Mucosa of descending colon (tissue), 3 donors: Measurements from ENCODE around the gene GDI1. TPM values are rescaled to one million over a fixed set of nuclear protein-coding genes. Genes with fewer than 3 reads are reported as not detected.
"Not testable (repeated sequence)": the region's sequence is repeated elsewhere in the genome, so short reads cannot be mapped to it uniquely, and the experiment has no call there.

ENCODE experiments used
- ATAC-seq: fragments of 200-7000 bp; cut with Tn5 transposase; one replicate; pipeline ENCODE4 v1.9.1; 2020; ENCODE audit warnings: mild to moderate bottlenecking, moderate library complexity
- DNase-seq, 3 donors: peaks; one replicate each; pipeline ENCODE4 v3.0.0-alpha.2; 2020
- H3K36me3 ChIP-seq: fragments of 200-600 bp; one replicate; pipeline ENCODE4 v1.8.0; 2021; ENCODE audit warnings: low read depth, mild to moderate bottlenecking
- H3K4me1 ChIP-seq: fragments of 200-600 bp; one replicate; pipeline ENCODE4 v1.8.0; 2021; ENCODE audit warnings: low read depth, mild to moderate bottlenecking
- H3K4me3 ChIP-seq: fragments of 200-600 bp; one replicate; pipeline ENCODE4 v1.8.0; 2021; ENCODE audit warnings: mild to moderate bottlenecking
- H3K9me3 ChIP-seq: fragments of 200-600 bp; one replicate; pipeline ENCODE4 v1.8.0; 2021; ENCODE audit warnings: mild to moderate bottlenecking
- intact Hi-C, 2 donors: fragments of 100-400 bp; cut with DNase I in 1 of 2; cut with micrococcal nuclease in 1 of 2; formaldehyde crosslinking; loops; one replicate each; pipeline versions ENCODE4 v1.11.0 to v1.11.1; 2022; cut with DNase I, micrococcal nuclease
- total RNA-seq, 3 donors: library from RNA; stranded (reverse); fragmentation: NEBNext Ultra II Directional in 2 of 3; extraction: Animal tissue kit (Norgen Biotek cat#: 25700) in 2 of 3; gene quantifications; one replicate each; pipeline versions ENCODE4 v1.2.1 to v1.2.4, GENCODE V29; 2021 to 2023
- TF ChIP-seq, protein P1 (sequence below): fragments of 200-600 bp; IDR thresholded peaks from one replicate; pipeline ENCODE4 v1.8.0; 2022; ENCODE audit warnings: antibody characterized with exemption, mild to moderate bottlenecking
- donor health status: DM: no; HTN: no; CAD: no; lungs with moderate emphysema.
- donor health status: DM: no; HTN: no; CAD: no.
- donor health status: DM: no; HTN: yes; CAD: no.

Gene GDI1
- total RNA-seq, 3 donors from 2014 or later, result 67.1 to 117 (median 68.1) TPM

DNA sequence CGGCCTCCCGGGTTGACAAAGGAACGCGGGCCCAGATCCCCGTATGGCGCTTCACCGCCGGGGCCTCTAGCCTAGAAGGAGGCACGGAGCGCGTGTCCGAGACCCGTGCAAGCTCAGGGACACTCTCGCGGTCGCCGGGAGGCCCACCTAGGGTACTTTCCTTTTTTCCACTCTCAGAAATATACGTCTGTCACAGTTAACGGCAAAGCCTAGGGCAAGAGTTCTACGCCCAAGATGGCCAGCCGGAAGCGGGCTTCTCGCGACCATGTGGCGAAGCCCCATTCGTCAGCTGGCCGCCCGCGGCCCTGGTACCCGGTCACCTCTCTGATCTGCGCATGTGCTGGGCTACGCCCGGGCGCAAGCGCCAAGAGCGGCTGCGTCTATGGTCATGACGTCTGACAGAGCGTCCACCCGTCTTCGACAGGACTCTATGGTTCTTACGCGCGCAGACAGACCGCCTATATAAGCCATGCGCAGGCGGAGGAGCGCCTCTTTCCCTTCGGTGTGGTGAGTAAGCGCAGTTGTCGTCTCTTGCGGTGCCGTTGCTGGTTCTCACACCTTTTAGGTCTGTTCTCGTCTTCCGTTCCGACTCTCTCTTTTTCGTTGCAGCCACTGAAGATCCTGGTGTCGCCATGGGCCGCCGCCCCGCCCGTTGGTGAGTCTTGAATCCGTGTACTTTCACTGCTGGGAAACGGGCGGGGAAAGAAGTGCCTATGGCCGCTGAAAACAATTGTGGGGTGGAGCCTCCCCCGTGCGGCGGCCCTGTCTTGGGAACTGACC, 38.9 kb upstream of the GDI1 start, which contains the start of gene RPL10:
Gene RPL10, plus strand, starts transcription at position 490 of the 780 bp plus-strand sequence. Its CDS starts 143 bp downstream, at position 633.
- no peaks in the 10 kb centered on the region for H3K36me3 ChIP-seq
- peak within 1 kb of the TSS; percentile 46 for H3K4me3 ChIP-seq
- TF ChIP-seq, protein P1, sequence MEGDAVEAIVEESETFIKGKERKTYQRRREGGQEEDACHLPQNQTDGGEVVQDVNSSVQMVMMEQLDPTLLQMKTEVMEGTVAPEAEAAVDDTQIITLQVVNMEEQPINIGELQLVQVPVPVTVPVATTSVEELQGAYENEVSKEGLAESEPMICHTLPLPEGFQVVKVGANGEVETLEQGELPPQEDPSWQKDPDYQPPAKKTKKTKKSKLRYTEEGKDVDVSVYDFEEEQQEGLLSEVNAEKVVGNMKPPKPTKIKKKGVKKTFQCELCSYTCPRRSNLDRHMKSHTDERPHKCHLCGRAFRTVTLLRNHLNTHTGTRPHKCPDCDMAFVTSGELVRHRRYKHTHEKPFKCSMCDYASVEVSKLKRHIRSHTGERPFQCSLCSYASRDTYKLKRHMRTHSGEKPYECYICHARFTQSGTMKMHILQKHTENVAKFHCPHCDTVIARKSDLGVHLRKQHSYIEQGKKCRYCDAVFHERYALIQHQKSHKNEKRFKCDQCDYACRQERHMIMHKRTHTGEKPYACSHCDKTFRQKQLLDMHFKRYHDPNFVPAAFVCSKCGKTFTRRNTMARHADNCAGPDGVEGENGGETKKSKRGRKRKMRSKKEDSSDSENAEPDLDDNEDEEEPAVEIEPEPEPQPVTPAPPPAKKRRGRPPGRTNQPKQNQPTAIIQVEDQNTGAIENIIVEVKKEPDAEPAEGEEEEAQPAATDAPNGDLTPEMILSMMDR, result no peak
- DNase-seq (peak; percentile 91 to 97 (median 94)), ATAC-seq (peak; percentile 90)
- H3K4me1 ChIP-seq, result peaks cover 4% of the 10 kb centered on the region
- intact Hi-C loops, result no loop called here
- H3K9me3 ChIP-seq, result no peaks in the 10 kb centered on the region

DNA sequence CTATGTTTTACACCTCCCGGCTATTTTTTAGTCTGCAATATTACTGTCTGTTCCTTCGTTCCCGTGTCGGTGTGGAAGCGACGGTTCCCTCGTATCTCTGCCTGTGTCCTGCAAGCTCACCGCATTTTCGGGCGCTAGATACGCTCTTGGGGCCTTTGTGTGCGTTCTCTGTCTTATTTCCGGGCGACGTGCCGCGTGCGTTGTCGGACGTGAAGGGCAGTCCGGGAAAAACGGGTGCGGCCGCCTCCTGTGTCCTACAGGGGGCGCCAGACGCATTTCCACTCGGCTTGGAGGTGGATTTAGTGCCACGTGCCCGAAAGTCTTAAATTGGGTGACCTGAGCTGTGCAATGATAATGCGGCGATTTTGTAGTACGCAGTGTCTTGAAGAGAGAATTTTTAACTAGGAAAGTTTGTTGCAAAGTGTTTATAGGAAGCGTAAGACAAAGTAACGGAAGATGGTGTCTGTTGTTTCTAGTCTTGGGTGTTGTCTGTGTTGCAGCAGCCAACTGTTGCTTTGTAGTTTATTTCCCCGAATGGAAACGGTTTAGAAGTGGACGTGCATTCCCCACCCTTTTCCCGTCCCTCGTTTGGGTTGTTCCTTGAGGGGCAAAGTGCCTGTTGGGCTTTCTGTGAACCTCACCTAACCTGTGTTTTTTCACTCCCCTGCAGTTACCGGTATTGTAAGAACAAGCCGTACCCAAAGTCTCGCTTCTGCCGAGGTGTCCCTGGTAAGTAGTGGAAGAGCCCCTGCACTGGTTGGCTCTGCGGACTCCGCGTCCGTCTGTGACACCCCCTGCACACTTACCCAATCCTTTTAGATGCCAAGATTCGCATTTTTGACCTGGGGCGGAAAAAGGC, 38.1 kb upstream of the GDI1 start:
- Histone ChIP-seq H3K4me3 (peak overlapping the region; percentile 46), H3K36me3 (no peaks in the 10 kb centered on the region), H3K9me3 (no peaks in the 10 kb centered on the region), H3K4me1 (peaks cover 4% of the 10 kb centered on the region)
- intact Hi-C loops, result no loop called here
- ATAC-seq, result peak; percentile 73
- TF ChIP-seq, protein P1, result peak; percentile 73
- DNase-seq, result peak; percentile 88 to 92 (median 91)

DNA sequence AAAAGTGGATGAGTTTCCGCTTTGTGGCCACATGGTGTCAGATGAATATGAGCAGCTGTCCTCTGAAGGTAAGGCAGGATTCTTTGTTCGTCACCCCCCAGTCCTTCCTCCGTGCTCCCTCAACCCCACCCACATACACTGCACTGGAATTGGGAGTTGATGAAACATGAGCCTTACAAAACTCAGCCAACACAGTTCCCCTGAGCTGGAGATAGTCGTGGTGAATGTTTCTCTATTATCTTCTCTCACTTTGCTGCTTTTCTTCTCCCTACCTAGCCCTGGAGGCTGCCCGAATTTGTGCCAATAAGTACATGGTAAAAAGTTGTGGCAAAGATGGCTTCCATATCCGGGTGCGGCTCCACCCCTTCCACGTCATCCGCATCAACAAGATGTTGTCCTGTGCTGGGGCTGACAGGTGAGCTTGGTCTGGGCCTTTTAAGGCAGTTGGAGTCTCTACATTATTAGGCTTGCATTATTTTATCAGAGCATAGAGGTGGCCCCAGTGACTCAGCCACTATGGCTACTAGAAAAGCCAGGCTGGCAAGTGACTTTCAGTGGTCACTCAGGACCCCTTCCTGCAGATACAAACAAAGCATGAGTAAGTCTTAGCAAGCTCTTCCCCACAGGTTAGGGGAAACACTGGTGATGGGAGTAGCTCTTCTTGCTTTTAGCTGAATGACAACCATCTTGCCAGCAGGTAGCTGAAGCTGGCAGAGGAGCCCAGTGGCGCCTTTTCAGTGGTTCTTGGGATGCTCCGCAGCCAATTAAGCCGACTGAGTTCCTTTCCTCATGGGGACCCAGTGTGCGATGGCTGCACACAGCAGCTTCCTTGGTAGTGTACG, 37.2 kb upstream of the GDI1 start:
- Histone ChIP-seq H3K4me3 (no peak overlapping the region), H3K36me3 (no peaks in the 10 kb centered on the region), H3K9me3 (no peaks in the 10 kb centered on the region), H3K4me1 (peaks cover 4% of the 10 kb centered on the region)
- DNase-seq (no peak), ATAC-seq (no peak)
- intact Hi-C loops, result no loop called here
- TF ChIP-seq, protein P1, result no peak

DNA sequence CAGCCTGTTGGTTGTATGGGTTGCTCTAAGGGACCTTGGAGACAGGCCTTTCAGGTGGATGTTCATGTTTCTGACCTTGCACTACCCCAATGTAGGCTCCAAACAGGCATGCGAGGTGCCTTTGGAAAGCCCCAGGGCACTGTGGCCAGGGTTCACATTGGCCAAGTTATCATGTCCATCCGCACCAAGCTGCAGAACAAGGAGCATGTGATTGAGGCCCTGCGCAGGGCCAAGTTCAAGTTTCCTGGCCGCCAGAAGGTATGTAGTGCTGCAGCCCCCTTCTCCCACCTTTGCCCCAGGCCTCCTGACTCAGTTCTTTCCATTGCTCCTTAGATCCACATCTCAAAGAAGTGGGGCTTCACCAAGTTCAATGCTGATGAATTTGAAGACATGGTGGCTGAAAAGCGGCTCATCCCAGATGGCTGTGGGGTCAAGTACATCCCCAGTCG, 36.6 kb upstream of the GDI1 start:
- ATAC-seq, H3K4me3 ChIP-seq, DNase-seq, H3K9me3 ChIP-seq, H3K36me3 ChIP-seq, intact Hi-C loops, H3K4me1 ChIP-seq: not testable (repeated sequence)

DNA sequence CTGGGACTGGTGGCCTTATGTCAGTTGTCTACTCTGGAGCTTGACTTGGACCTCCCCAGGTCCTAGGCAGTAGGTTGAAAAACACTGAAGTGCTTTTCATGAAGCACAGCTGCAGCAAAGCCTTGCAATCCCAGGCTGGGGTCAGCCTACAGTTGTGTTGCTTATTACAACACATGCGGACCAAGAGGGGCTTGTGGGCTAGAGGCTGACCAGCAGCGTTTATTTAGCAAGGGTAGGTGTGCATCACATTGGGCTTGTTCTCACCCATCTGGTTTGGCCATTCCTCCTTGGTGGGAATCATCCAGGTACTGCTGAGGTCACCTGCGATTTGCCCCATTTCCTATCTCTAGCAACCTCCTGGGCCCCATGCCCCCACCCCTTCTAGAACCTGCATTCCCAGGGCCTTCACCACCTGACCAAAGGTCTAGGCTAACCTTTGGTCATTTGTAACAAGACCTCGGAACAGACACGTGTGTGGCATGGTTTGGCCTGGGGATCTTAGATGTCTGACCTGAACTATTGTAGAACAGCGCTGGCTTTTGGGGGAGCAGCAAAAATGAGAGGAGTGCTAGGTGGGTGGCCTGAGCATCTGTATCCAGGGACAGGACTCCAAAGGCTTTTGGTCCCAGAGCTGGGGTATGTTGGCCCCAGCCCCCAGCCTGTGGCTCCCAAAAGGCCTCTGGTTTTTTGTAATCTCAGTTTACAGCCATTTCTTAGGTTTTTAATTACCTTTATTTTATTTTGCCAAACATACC, 35.7 kb upstream of the GDI1 start:
- Histone ChIP-seq H3K36me3 (no peaks in the 10 kb centered on the region), H3K4me1 (peaks cover 4% of the 10 kb centered on the region), H3K9me3 (no peaks in the 10 kb centered on the region), H3K4me3 (no peak overlapping the region)
- intact Hi-C loops, result no loop called here
- TF ChIP-seq, protein P1, result no peak
- DNase-seq, result no peak
- no peak for ATAC-seq
